ENCODE results near the gene NIPBL.

GRCh38 chr5:36919238-36919637, 42.7 kb downstream of the NIPBL start:
- no peak for TF ChIP-seq POLR2A (IDR thresholded peaks at IDR 0.05)
- TF ChIP-seq CTCF (IDR thresholded peaks at IDR 0.05), result no peak

Data from transverse colon (tissue), 3 donors.